Sigmoid colon (tissue), 4 donors: Measurements from ENCODE around the gene GNA12.

ENCODE experiments used
- POLR2A ChIP-seq, 2 donors: fragments of 450-650 bp; IDR thresholded peaks; one replicate each; pipeline ENCODE4 v1.6.1; 2016; ENCODE audit warnings: antibody characterized with exemption in 2 of 2, mild to moderate bottlenecking in 2 of 2, moderate library complexity in 2 of 2
- POLR2AphosphoS5 ChIP-seq, 4 donors: sonication (generic); formaldehyde crosslinking; IDR thresholded peaks; one replicate each; pipeline ENCODE4 v1.6.1; 2017; ENCODE audit warnings: antibody characterized with exemption in 4 of 4
- TF ChIP-seq, protein P1 (sequence below), 4 experiments: fragments of 450-650 bp in 3 of 4; fragments of 200-600 bp in 1 of 4; IDR thresholded peaks; one replicate each; pipeline ENCODE4 v1.5.1; 2016 to 2019; ENCODE audit warnings: antibody characterized with exemption in 4 of 4, mild to moderate bottlenecking in 3 of 4, moderate library complexity in 2 of 4

DNA sequence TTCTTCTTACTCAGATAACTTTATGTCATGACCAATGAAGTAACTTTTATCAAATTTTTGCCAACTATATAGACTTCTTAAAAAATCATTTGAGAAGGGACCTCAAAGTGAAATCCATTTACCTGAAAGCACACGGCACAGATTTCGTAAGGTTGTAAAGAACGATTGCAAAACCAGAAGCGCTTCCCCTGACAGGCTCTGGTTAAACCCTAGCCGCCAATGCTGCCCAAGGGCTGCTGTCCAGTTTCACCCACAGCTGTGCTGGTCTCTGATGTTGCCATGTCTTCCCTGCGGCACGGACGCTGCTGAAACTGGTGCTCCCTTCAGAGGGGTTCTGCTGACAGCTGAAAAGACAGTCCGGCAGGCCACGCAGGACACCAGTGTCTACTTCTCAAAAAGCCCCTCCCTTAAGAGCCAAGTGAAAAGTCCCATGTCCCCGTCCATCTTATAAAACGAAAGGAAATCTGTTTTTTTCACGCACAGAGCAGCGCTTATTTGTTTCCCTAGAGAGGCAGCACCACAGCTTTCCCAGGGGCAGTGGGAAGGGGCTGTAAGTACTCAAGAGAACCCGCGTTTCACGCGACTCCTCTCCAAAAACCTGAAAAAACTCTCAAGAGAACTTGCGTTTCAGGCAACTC lies 32.5 kb downstream of the GNA12 start:
- TF ChIP-seq POLR2AphosphoS5 (IDR thresholded peaks at IDR 0.05) = peak in 1 of 4 donors; percentile 26
- TF ChIP-seq, protein P1, sequence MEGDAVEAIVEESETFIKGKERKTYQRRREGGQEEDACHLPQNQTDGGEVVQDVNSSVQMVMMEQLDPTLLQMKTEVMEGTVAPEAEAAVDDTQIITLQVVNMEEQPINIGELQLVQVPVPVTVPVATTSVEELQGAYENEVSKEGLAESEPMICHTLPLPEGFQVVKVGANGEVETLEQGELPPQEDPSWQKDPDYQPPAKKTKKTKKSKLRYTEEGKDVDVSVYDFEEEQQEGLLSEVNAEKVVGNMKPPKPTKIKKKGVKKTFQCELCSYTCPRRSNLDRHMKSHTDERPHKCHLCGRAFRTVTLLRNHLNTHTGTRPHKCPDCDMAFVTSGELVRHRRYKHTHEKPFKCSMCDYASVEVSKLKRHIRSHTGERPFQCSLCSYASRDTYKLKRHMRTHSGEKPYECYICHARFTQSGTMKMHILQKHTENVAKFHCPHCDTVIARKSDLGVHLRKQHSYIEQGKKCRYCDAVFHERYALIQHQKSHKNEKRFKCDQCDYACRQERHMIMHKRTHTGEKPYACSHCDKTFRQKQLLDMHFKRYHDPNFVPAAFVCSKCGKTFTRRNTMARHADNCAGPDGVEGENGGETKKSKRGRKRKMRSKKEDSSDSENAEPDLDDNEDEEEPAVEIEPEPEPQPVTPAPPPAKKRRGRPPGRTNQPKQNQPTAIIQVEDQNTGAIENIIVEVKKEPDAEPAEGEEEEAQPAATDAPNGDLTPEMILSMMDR (IDR thresholded peaks at IDR 0.05) = no peak
- TF ChIP-seq POLR2A (IDR thresholded peaks at IDR 0.05) = no peak
